ENCODE data around the gene AGGF1. TPM values are rescaled to one million over a fixed set of nuclear protein-coding genes. Genes with fewer than 3 reads are reported as not detected.

AGGF1 gene
- total RNA-seq, 4 donors from 2014 or later = 17.5 to 21.2 (median 19.0) TPM

DNA sequence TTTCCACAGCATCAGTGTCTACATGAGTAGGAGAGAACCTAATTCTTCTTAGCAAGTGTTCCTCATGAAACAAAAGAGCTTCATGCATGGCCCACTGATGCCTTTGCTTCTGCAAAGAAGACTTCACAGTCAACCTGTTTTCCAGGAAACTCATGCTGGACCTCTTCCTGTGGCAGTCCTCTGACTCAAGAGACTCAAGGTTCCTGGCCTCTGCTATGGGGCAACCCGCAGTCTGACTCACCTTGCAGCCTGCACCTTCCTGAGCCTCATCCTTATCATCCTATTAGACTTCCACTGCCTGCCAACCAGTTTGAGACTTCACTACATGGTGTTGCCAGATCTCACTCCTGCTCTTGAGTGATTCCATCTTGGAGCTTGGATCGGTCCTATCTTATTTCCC, 17.6 kb upstream of the AGGF1 start:
- Histone ChIP-seq H3K4me3 (no peak overlapping the region), H3K9me3 (no peaks in the 10 kb centered on the region)

DNA sequence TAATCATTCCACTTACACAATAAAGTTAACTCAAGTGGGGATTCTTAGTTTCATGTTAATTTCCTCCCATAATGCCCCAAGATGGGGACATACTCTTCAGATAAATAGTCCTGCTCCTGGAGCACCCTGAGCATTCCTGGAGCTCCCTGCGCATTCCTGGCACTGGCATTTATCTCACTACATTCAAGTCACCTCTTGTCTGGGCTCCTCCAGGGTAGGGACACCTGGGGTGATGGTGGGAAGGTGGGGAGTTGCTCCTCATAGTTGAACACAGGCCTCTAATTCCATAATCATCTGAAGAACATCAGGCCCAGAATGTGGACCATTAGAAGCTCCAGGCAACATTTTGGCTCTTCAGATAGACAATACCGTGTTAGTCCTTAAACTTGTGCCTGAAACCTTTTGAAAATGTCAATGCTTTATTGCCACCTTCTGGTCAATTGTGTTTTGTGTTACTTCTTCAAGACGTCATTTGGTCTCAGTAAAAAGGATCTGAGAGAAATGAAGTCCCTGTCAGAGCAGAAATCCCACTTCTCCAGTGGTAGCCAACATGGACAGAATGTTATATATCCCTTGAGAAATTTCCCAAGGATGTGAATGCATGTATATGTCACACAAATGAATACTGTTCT, 14.2 kb upstream of the AGGF1 start:
- TF ChIP-seq, protein P1, sequence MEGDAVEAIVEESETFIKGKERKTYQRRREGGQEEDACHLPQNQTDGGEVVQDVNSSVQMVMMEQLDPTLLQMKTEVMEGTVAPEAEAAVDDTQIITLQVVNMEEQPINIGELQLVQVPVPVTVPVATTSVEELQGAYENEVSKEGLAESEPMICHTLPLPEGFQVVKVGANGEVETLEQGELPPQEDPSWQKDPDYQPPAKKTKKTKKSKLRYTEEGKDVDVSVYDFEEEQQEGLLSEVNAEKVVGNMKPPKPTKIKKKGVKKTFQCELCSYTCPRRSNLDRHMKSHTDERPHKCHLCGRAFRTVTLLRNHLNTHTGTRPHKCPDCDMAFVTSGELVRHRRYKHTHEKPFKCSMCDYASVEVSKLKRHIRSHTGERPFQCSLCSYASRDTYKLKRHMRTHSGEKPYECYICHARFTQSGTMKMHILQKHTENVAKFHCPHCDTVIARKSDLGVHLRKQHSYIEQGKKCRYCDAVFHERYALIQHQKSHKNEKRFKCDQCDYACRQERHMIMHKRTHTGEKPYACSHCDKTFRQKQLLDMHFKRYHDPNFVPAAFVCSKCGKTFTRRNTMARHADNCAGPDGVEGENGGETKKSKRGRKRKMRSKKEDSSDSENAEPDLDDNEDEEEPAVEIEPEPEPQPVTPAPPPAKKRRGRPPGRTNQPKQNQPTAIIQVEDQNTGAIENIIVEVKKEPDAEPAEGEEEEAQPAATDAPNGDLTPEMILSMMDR (IDR thresholded peaks at IDR 0.05) = peak in 1 of 4 experiments; percentile 6
- no peak for TF ChIP-seq EP300 (IDR thresholded peaks at IDR 0.05)
- Histone ChIP-seq H3K27me3 (peaks cover 9% of the 10 kb centered on the region), H3K27ac (no peak overlapping the region), H3K4me1 (no peaks in the 10 kb centered on the region), H3K4me3 (no peak overlapping the region), H3K36me3 (no peaks in the 10 kb centered on the region), H3K9me3 (no peaks in the 10 kb centered on the region)
- WGBS, 2 donors (ENCODE audit: low coverage in 1 of 2) = 35 to 36% methylated on average over 3 of the region's 3 CpGs
- no peak for ATAC-seq

More for the DNA sequence above, 17.6 kb upstream of the AGGF1 start:
- no peak for ATAC-seq
- 88 to 89% methylated on average over 2 of the region's 2 CpGs for WGBS, 2 donors (ENCODE audit: low coverage in 1 of 2)
- Histone ChIP-seq H3K36me3 (no peaks in the 10 kb centered on the region), H3K27me3 (no peaks in the 10 kb centered on the region), H3K4me1 (no peaks in the 10 kb centered on the region), H3K27ac (no peak overlapping the region)
- no peak for TF ChIP-seq POLR2AphosphoS5 (IDR thresholded peaks at IDR 0.05)
- TF ChIP-seq POLR2A (IDR thresholded peaks at IDR 0.05) = no peak
- TF ChIP-seq, protein P1 (IDR thresholded peaks at IDR 0.05) = no peak
- TF ChIP-seq EP300 (IDR thresholded peaks at IDR 0.05) = no peak

DNA sequence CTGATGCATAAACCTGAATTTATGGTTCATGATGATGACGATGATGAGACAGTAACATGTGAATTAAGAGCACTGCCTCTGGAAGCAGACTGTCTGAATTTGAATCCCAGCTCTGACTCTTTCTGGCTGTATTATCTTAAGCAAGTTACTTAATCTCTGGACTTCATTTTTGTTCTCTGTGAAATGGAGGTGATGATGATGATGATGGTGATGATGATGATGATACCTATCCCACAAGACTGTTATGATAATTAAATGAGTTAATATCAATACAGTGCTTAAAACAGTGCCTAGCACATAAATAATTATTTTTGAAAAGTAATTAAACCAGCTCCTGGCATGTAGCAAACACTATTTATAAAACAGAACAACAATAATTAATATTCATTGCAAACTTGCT, 13.2 kb upstream of the AGGF1 start:
- H3K4me3 ChIP-seq = no peak overlapping the region
- H3K36me3 ChIP-seq = no peaks in the 10 kb centered on the region
- H3K27ac ChIP-seq = no peak overlapping the region
- 100% methylated on average over 1 of the region's 1 CpG for WGBS, 2 donors (ENCODE audit: low coverage in 1 of 2)
- ATAC-seq = no peak
- no peaks in the 10 kb centered on the region for H3K4me1 ChIP-seq
- H3K27me3 ChIP-seq = peaks cover 15% of the 10 kb centered on the region
- H3K9me3 ChIP-seq = no peaks in the 10 kb centered on the region
- TF ChIP-seq, protein P1 (IDR thresholded peaks at IDR 0.05) = no peak
- TF ChIP-seq EP300 (IDR thresholded peaks at IDR 0.05) (no peak), POLR2A (IDR thresholded peaks at IDR 0.05) (no peak), POLR2AphosphoS5 (IDR thresholded peaks at IDR 0.05) (no peak)

DNA sequence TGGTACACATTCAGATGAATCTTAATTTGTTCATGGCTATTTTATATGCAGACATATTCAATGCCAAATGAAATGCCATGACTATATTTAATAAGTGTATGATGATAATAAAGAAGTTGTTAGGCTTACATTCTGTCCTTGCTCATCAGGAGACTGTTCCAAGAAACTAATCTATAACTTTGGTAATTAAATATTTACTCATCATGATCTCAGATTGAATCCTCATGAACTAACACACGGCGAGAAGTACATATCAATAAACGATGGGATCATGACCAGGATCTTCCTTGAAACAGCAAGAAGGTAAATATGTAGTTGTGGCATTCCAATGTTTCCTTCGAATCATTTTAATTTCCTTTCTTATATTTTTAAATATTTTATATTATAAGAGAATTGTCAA, 12.5 kb upstream of the AGGF1 start:
- Histone ChIP-seq H3K27ac (no peak overlapping the region), H3K4me3 (no peak overlapping the region), H3K27me3 (peaks cover 17% of the 10 kb centered on the region), H3K36me3 (no peaks in the 10 kb centered on the region), H3K4me1 (no peaks in the 10 kb centered on the region), H3K9me3 (no peaks in the 10 kb centered on the region)
- no peak for TF ChIP-seq POLR2AphosphoS5 (IDR thresholded peaks at IDR 0.05)
- TF ChIP-seq, protein P1 (IDR thresholded peaks at IDR 0.05) = no peak
- TF ChIP-seq EP300 (IDR thresholded peaks at IDR 0.05) = no peak
- TF ChIP-seq POLR2A (IDR thresholded peaks at IDR 0.05) = no peak
- ATAC-seq = no peak
- WGBS, 2 donors (ENCODE audit: low coverage in 1 of 2) = 64 to 66% methylated on average over 4 of the region's 4 CpGs

Measured in gastroesophageal sphincter (tissue), 4 donors.